Left renal pelvis (tissue), 4 donors: Measurements from ENCODE around the gene PCSK9. TPM values are rescaled to one million over a fixed set of nuclear protein-coding genes. Genes with fewer than 3 reads are reported as not detected.

Experiments
- DNase-seq, 4 donors: peaks; one replicate each; pipeline ENCODE4 v3.0.0-alpha.2; 2013; ENCODE audit warnings: low read depth in 4 of 4, low spot score in 3 of 4
- polyA plus RNA-seq, 4 donors: library from polyadenylated mRNA; unstranded; fragments of 120-200 nt; gene quantifications; one replicate each; pipeline ENCODE4 v1.2.1, GENCODE V29; 2013; ENCODE audit not compliant: insufficient read length in 4 of 4

The PCSK9 gene
- polyA plus RNA-seq, 4 donors = 1.3 to 11.8 (median 1.9) TPM

DNA sequence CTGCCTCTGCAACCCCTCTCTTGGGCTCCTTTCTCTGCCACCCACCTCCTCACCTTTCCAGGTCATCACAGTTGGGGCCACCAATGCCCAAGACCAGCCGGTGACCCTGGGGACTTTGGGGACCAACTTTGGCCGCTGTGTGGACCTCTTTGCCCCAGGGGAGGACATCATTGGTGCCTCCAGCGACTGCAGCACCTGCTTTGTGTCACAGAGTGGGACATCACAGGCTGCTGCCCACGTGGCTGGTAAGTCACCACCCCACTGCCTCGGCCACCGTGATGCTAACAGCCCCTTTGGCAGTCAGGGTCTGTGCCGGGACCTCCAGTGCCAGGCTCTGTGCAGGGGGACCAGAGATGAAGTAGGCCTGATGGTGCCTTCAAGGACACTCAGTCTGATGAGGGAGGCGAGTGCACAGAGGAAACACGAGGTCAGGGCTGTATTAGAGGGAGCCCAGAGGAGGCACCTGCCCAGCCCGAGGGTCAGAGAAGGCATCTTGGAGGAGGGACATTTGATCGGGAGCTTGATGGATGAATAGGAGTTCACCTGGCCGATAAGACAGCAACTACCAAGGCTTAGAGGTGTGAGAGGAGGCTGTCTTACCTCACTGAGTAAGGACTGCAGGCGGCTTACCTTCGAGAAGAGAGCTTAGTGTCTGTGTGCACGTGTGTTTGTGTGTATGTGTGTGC, 18.1 kb downstream of the PCSK9 start:
- no peak for DNase-seq

DNA sequence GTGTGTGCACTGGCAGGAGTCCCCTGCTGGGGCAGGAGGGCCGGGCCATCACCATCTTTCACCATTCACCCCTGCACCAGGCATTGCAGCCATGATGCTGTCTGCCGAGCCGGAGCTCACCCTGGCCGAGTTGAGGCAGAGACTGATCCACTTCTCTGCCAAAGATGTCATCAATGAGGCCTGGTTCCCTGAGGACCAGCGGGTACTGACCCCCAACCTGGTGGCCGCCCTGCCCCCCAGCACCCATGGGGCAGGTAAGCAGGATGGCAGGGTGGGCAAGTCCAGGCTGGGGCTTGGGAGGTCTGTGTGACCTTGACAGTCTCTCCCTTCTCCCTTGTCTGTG, 18.6 kb downstream of the PCSK9 start:
- no peak for DNase-seq

GRCh38 chr1:55059302-55060132, 20.2 kb downstream of the PCSK9 start:
- no peak for DNase-seq

- no peak for DNase-seq
Measured at GRCh38 chr1:55060133-55060999, 21.0 kb downstream of the PCSK9 start.

- no peak for DNase-seq
Measured at GRCh38 chr1:55061000-55061705, 21.8 kb downstream of the PCSK9 start.

DNA sequence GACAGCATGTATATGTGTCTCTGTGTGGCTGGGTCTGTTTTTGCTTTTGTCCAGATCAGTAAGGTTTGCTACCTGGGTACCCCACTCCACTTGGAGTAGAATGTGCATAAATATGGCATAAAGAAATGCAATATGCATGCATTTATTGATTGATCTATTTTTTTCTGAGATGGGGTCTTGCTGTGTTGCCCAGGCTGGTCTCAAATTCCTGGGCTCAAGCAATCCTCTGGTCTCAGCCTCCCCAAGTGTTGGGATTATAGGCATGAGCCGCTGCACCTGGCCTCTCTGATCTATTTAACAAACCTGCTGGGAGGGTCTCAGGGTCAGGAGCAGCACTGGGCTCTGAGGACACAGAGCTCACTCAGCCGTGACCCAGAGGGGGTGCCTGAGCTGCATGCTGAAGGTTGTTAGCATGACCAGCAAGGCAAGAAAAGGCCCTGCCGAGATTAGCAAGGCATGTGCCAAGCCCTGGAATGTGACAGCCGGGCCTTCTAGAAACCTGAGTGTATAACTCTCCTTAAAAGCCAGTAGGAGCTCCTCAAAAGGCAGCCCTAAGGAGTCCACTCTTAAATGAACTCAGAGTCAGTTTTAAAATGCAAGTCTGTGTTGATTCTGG, 22.5 kb downstream of the PCSK9 start:
- DNase-seq = no peak

GRCh38 chr1:55062801-55063576, 23.6 kb downstream of the PCSK9 start:
- no peak for DNase-seq

GRCh38 chr1:55063577-55063942, 24.2 kb downstream of the PCSK9 start:
- no peak for DNase-seq

GRCh38 chr1:55064071-55064581, 24.8 kb downstream of the PCSK9 start:
- no peak for DNase-seq

GRCh38 chr1:55064861-55065263, 25.5 kb downstream of the PCSK9 start:
- no peak for DNase-seq

DNA sequence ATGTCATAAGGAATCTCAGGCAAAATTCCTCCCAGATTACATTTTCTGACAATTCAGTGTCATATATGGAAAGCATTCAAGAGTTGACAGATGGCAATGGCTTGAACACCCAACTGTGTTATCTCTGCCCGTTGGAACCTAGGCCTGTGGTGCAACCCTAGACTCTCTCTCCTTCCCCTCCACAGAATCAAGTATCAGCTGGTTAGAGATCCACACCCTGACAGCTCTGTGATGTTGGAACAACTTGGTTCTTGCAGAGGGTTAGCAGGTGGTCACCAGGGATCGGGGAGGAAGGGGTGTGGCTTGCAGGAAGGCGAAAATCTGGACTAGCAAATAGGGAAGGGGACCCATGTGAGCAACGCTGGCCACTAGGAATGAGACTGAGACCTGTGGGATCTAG, 26.3 kb downstream of the PCSK9 start:
- DNase-seq = no peak

GRCh38 chr1:55067022-55067778, 27.9 kb downstream of the PCSK9 start:
- DNase-seq = no peak

DNA sequence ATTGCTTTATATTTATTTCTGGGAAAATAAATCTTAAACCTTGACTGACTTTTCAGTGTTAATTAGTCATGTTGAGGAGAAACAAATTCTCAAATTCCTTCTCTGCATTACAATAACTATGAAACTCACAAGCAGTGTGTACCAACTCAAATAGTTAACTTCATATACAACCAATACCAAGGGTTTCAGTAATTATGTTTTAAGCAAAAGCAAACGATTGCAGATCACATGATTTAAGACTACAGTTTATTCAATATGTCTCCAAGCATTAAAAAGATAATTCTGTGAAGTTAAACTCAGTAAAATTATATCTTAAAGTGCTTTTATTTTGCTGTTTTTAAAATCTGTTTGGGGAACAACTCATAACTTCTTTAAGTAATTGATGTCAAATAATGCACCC, 28.6 kb downstream of the PCSK9 start:
- DNase-seq = no peak

GRCh38 chr1:55068638-55069037, 29.3 kb downstream of the PCSK9 start:
- DNase-seq = no peak

- DNase-seq = no peak
Measured at GRCh38 chr1:55069280-55069679, 29.9 kb downstream of the PCSK9 start.

DNA sequence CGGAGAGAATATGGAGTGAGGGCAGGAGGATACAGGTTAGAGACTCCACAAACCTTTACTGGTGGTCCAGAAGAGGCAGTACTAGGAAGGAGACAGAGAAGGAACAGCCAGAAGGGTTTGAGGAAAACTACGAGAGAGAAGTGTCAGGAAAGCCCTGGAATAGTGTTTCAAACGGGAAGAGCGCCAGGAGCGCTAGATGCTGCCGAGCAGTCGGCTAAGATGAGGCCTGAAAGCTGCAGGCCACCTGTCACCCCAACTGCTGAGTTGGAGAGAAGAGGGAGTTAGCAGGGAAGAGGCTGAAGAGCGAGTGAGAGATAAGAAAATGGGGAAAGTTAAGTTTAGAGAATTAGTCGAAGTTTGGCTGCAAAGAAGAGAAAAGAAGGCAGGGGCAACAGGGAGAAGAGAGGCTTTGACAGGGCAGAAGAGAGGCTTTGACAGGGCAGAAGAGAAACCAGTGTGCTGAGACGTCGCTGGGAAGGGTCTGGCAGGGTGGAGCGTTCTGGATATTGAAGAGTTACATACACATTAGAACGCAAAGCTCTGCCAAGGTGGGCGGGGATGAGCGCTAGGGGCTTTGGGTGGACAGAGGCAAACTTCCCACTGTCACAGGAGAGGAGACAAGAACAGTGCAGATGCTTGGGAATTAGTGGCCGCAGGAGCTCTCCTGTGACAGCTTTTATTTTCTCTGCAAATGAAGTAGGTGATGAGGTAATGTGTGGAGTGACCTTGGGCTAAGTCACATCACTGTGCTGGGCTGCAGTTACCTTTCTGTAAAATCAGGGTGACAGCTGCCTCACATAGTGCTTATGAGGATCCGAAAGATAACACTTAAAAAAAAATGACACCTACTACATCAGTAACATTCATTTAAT, 31.2 kb downstream of the PCSK9 start:
- DNase-seq = no peak

GRCh38 chr1:55071477-55071876, 32.1 kb downstream of the PCSK9 start:
- peak in 1 of 4 donors; percentile 15 for DNase-seq
